22Rv1 (cell line): ENCODE results near the gene CFAP97.

ENCODE experiments used
- H3K27ac ChIP-seq: fragments of 450-650 bp; 2 replicates; pipeline ENCODE4 v1.5.1; 2017
- CTCF ChIP-seq: fragments of 450-650 bp; IDR thresholded peaks from 2 replicates; pipeline ENCODE4 v1.5.1; 2017; ENCODE audit warnings: mild to moderate bottlenecking
- ZFX ChIP-seq: fragments of 450-650 bp; IDR thresholded peaks from 2 replicates; pipeline ENCODE4 v1.6.1; 2017; ENCODE audit warnings: antibody characterized with exemption, borderline replicate concordance

CFAP97 gene

GRCh38 chr4:185182239-185182638 lies 21.6 kb downstream of the CFAP97 start:
- TF ChIP-seq ZFX = no peak
- TF ChIP-seq CTCF = no peak
- H3K27ac ChIP-seq = no peak overlapping the region

GRCh38 chr4:185179488-185179887 lies 24.3 kb downstream of the CFAP97 start:
- no peak overlapping the region for H3K27ac ChIP-seq
- TF ChIP-seq CTCF (no peak), ZFX (no peak)

GRCh38 chr4:185171373-185172071 lies 32.3 kb downstream of the CFAP97 start:
- no peak overlapping the region for H3K27ac ChIP-seq
- TF ChIP-seq ZFX (no peak), CTCF (no peak)

- no peak for TF ChIP-seq ZFX
- TF ChIP-seq CTCF = no peak
- H3K27ac ChIP-seq = no peak overlapping the region
These were observed 36.6 kb downstream of the CFAP97 start for GRCh38 chr4:185167234-185167633.

GRCh38 chr4:185165605-185166063 lies 38.2 kb downstream of the CFAP97 start:
- no peak for TF ChIP-seq ZFX
- TF ChIP-seq CTCF = no peak
- H3K27ac ChIP-seq = no peak overlapping the region

GRCh38 chr4:185151296-185151695 lies 52.5 kb downstream of the CFAP97 start:
- H3K27ac ChIP-seq = no peak overlapping the region
- TF ChIP-seq CTCF (no peak), ZFX (no peak)

- TF ChIP-seq CTCF = no peak
- no peak for TF ChIP-seq ZFX
- H3K27ac ChIP-seq = no peak overlapping the region
These were observed 54.4 kb downstream of the CFAP97 start for GRCh38 chr4:185149392-185149791.
